ENCODE data around the gene USP3. TPM values are rescaled to one million over a fixed set of nuclear protein-coding genes. Genes with fewer than 3 reads are reported as not detected.
"Not testable (repeated sequence)": the region's sequence is repeated elsewhere in the genome, so short reads cannot be mapped to it uniquely, and the experiment has no call there.

USP3 gene
- total RNA-seq, 1 donor from 2014 or later: 80.0 TPM

DNA sequence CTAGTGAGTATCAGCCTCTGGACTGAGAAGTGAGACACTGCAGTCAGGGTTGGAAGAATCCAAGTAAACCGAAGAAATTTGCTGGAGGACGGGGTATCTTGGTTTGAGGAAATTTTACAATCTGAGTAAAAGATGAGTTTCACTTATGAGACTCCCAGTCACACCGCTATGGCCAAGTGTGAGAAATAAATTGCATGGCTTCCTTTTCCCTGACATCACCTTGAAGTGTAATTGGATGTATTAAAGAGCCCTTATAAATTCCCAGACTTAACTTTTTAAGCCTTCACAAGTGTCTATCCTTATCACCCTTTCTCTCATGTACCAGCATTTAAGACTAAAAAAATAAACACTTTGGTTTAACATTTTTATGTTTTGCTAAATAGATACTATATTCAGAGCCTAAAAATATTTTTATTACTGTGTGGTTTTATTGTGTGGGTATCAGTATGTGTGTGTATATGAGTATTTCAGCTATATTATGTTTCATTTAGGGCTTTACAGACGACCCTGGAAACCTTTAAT is 23.8 kb downstream of the USP3 start:
- H3K4me3 Mint-ChIP-seq: no peak overlapping the region
- TF ChIP-seq, protein P1, sequence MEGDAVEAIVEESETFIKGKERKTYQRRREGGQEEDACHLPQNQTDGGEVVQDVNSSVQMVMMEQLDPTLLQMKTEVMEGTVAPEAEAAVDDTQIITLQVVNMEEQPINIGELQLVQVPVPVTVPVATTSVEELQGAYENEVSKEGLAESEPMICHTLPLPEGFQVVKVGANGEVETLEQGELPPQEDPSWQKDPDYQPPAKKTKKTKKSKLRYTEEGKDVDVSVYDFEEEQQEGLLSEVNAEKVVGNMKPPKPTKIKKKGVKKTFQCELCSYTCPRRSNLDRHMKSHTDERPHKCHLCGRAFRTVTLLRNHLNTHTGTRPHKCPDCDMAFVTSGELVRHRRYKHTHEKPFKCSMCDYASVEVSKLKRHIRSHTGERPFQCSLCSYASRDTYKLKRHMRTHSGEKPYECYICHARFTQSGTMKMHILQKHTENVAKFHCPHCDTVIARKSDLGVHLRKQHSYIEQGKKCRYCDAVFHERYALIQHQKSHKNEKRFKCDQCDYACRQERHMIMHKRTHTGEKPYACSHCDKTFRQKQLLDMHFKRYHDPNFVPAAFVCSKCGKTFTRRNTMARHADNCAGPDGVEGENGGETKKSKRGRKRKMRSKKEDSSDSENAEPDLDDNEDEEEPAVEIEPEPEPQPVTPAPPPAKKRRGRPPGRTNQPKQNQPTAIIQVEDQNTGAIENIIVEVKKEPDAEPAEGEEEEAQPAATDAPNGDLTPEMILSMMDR (conservative IDR thresholded peaks at IDR 0.05): no peak
- peaks cover 47% of the 10 kb centered on the region for H3K4me1 Mint-ChIP-seq
- no peak for DNase-seq (ENCODE audit: low read depth, low spot score)
- H3K36me3 Mint-ChIP-seq (ENCODE audit: low read depth): peaks cover 3% of the 10 kb centered on the region
- no peak overlapping the region for H3K27ac Mint-ChIP-seq (ENCODE audit: unreplicated experiment)
- H3K9me3 Mint-ChIP-seq: no peaks in the 10 kb centered on the region
- no peaks in the 10 kb centered on the region for H3K27me3 Mint-ChIP-seq (ENCODE audit: low read depth)

DNA sequence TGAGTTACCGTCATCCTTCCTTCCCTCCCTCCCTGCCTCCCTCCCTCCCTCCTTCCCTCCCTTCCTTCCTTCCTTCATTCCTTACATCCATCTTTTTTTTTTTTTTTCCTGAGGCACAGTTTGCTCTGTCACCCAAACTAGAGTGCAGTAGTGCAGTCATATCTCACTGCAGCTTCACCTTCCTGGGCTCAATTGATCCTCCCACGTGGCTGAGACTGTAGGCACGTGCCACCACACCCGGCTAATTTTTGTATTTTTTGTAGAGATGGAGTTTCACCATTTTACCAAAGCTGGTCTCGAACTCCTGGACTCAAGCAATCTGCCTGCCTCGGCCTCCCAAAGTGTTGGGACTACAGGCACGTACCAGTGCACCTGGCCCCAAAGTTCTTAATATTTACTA is 25.8 kb downstream of the USP3 start:
- H3K27ac Mint-ChIP-seq (ENCODE audit: unreplicated experiment): peak overlapping the region; percentile 12
- no peaks in the 10 kb centered on the region for H3K9me3 Mint-ChIP-seq

DNA sequence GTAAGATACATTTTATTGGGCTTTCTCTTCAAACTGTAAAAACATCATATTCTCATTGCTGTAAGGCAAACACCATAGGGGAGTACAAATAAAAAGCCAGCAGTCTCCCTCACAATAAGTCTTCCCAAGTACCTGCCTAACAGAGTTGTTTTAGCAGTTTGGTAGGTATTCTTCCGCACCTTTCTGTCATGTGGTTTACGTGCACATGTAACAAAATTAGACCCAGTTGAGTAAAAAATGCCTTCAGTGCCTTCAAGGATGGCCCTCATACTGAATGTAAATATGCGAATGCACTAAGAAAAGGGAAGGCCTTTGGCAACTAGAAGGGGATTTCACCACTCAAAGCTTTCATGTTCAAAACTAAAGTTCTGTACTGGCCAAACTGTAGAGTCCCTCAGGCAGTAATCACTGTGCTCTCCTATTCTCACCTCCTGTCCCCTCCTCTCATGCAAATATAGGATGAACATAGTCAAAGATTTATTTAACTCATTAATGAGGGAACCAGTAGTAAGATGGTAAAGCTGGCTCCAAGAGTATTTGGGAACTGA is 26.4 kb downstream of the USP3 start:
- H3K36me3 Mint-ChIP-seq (ENCODE audit: low read depth): peaks cover 3% of the 10 kb centered on the region
- no peak overlapping the region for H3K27ac Mint-ChIP-seq (ENCODE audit: unreplicated experiment)
- DNase-seq (ENCODE audit: low read depth, low spot score): no peak
- peaks cover 41% of the 10 kb centered on the region for H3K4me1 Mint-ChIP-seq
- H3K9me3 Mint-ChIP-seq: no peaks in the 10 kb centered on the region
- no peaks in the 10 kb centered on the region for H3K27me3 Mint-ChIP-seq (ENCODE audit: low read depth)
- TF ChIP-seq, protein P1 (conservative IDR thresholded peaks at IDR 0.05): no peak
- no peak overlapping the region for H3K4me3 Mint-ChIP-seq

More for the DNA sequence above, 25.8 kb downstream of the USP3 start:
- TF ChIP-seq, protein P1 (conservative IDR thresholded peaks at IDR 0.05): no peak
- Mint-ChIP-seq H3K36me3 (ENCODE audit: low read depth) (peaks cover 3% of the 10 kb centered on the region), H3K27me3 (ENCODE audit: low read depth) (no peaks in the 10 kb centered on the region), H3K4me3 (no peak overlapping the region), H3K4me1 (peaks cover 39% of the 10 kb centered on the region)
- DNase-seq (ENCODE audit: low read depth, low spot score): no peak

DNA sequence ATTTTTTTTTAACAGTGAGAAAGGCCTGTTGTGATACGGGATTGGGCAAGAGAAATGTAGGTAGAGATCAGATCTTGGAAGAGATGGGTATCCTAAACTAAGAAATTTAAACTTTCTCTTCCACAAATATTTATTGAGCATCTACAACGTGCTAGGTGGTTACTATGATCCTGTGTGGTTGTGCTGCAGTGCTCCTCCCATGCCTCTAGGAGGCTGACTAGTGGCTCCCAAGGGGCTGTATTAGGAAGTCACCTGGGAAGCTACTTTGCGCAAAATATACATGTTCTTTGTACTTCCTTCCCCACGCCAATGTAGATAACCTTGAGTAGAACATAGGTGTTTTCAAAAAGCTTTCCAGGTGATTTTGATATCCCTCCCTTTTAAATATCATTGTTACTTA is 27.2 kb downstream of the USP3 start:
- Mint-ChIP-seq H3K27ac (ENCODE audit: unreplicated experiment) (no peak overlapping the region), H3K27me3 (ENCODE audit: low read depth) (no peaks in the 10 kb centered on the region), H3K36me3 (ENCODE audit: low read depth) (peaks cover 3% of the 10 kb centered on the region), H3K4me1 (peaks cover 45% of the 10 kb centered on the region), H3K4me3 (no peak overlapping the region), H3K9me3 (no peaks in the 10 kb centered on the region)
- no peak for DNase-seq (ENCODE audit: low read depth, low spot score)
- TF ChIP-seq, protein P1 (conservative IDR thresholded peaks at IDR 0.05): peak; percentile 46

DNA sequence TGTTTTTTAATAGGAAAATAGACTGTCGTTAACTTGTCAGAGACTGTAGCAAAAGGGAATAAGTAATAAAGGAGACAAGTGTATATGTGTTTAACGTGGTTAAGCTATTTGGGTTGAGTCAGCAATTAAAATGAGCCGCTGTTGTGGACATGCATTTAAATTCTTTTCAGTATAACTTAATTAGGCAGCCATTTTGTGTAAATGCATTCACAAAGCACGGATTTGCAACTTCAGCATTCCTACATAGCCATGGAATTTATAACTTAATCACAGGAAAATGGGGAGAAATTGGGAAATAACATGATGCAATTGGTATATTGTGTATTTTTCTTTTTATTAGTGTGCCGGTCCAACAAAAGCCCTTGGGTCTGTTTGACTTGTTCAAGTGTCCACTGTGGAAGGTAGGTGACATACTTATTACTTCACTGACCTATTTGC is 27.9 kb downstream of the USP3 start:
- DNase-seq (ENCODE audit: low read depth, low spot score): no peak
- H3K9me3 Mint-ChIP-seq: no peaks in the 10 kb centered on the region
- H3K27ac Mint-ChIP-seq (ENCODE audit: unreplicated experiment): no peak overlapping the region
- H3K27me3 Mint-ChIP-seq (ENCODE audit: low read depth): no peaks in the 10 kb centered on the region
- H3K4me1 Mint-ChIP-seq: peaks cover 47% of the 10 kb centered on the region
- peaks cover 3% of the 10 kb centered on the region for H3K36me3 Mint-ChIP-seq (ENCODE audit: low read depth)
- H3K4me3 Mint-ChIP-seq: no peak overlapping the region
- TF ChIP-seq, protein P1 (conservative IDR thresholded peaks at IDR 0.05): no peak

DNA sequence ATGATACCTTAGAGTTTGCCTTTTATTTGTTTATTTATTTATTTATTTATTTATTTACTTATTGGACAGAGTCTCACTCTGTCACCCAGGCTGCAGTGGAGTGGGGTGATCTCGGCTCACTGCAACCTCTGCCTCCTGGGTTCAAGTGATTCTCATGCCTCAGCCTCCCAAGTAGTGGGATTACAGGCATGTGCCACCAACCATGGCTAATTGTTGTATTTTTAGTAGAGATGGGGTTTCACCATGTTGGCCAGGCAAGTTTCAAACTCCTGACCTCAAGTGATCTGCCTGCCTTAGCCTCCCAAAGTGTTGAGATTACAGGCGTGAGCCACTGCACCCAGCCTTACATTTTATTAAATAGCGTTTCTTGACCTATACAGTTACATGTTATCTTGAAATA is 30.5 kb downstream of the USP3 start:
- not testable (repeated sequence) for DNase-seq (ENCODE audit: low read depth, low spot score); H3K9me3 Mint-ChIP-seq; H3K27me3 Mint-ChIP-seq (ENCODE audit: low read depth); H3K27ac Mint-ChIP-seq (ENCODE audit: unreplicated experiment); H3K4me3 Mint-ChIP-seq; H3K36me3 Mint-ChIP-seq (ENCODE audit: low read depth)
- peaks cover 60% of the 10 kb centered on the region for H3K4me1 Mint-ChIP-seq

Measured in neural crest cell (in vitro differentiated cells).